ENCODE data around the gene HSP90AB1.
A peak's percentile ranks its signal among the peaks of the same experiment; 100 is the strongest.

The HSP90AB1 gene

GRCh38 chr6:44235891-44236516 lies 10.9 kb upstream of the HSP90AB1 start:
- DNase-seq (ENCODE audit: low read depth) = no peak

GRCh38 chr6:44237021-44237812 lies 9.7 kb upstream of the HSP90AB1 start:
- peak; percentile 44 for DNase-seq (ENCODE audit: low read depth)

DNA sequence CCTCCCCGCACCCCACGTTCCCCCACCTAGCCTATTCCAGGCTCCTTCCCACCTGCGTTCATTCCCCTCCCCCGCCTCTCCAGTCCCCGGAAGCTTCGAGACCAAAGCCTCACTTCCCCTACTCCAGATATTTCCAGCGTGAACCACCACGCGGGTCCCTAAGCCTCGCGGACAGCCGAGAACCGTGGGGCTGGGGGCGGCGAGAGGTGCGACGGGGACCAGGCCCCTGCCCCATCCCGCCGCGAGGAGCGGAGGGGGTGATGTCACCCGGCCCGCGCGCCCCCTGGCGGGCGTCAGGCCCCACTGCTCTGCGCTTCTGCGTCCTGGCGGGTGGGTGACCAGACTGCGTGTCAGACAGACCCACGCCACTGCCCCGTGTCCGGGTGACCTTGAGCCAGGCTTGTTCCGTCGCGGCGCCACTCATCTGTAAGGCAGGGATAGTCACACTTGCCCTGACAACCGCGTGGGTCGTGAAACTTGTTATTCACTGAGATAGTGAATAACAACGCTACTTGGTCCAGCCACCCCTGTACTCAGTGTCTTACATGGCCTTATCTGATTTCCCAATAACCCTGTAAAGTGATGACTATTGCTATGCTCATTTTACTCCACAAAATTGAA lies 9.0 kb upstream of the HSP90AB1 start:
- DNase-seq (ENCODE audit: low read depth) = peak; percentile 77

DNA sequence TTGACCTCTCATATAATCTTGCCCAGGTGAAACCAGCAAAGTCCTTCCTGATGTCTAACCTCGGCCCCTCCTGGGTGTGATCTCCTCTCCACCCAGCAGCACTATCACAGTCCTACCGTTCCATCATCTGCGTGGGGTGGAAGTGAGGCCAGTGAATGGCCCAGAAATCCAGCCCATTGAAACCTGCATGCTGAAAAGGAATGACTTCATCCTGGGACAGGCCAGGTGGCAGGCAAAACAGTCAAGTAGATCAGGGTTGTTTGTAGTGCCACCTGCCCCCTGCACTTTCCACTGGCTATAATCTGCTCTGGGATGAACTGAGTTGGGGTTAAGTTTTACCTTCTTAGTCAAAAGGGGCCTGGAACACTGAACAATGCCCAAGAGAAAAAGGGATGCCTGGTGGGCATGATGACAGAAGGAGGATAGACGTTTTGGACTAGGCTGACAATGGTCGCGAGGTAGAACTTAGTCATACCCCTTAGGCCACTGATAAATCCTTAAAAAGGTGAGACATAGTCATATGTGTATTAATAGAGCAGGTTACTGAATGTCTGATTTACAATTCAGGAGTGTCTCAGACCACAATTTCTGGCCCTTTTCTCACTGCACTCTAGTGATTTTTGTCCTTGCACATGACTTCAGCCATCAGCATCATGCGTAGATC lies 8.1 kb upstream of the HSP90AB1 start:
- no peak for DNase-seq (ENCODE audit: low read depth)

DNA sequence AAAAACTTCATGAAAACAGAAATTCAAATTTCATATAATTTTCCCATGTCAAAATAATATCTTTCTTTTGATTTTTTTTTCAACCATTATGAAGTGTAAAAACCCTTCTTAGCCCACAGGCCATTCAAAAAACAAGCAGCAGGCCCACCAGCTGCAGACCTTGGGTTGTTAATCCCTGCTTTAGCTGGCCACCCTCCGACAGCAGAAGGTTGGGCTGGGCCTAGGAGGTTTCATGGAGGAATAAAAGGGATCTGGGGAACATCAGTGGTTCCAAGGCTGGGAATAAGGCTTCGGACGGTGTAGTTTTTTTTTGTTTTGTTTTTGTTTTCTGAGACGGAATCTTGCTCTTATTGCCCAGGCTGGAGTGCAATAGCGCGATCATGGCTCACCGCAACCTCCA lies 3.6 kb upstream of the HSP90AB1 start:
- no peak for DNase-seq (ENCODE audit: low read depth)

- no peak for DNase-seq (ENCODE audit: low read depth)
Observed at GRCh38 chr6:44245391-44245911, 1.4 kb upstream of the HSP90AB1 start.

GRCh38 chr6:44245912-44246662 lies 814 bp upstream of the HSP90AB1 start:
- peak; percentile 80 for DNase-seq (ENCODE audit: low read depth)

GRCh38 chr6:44247338-44248302 lies 719 bp downstream of the HSP90AB1 start:
- peak; percentile 87 for DNase-seq (ENCODE audit: low read depth)

- DNase-seq (ENCODE audit: low read depth) = no peak
Observed at GRCh38 chr6:44248579-44248978, 1.7 kb downstream of the HSP90AB1 start.

GRCh38 chr6:44249082-44249748 lies 2.3 kb downstream of the HSP90AB1 start:
- no peak for DNase-seq (ENCODE audit: low read depth)

DNA sequence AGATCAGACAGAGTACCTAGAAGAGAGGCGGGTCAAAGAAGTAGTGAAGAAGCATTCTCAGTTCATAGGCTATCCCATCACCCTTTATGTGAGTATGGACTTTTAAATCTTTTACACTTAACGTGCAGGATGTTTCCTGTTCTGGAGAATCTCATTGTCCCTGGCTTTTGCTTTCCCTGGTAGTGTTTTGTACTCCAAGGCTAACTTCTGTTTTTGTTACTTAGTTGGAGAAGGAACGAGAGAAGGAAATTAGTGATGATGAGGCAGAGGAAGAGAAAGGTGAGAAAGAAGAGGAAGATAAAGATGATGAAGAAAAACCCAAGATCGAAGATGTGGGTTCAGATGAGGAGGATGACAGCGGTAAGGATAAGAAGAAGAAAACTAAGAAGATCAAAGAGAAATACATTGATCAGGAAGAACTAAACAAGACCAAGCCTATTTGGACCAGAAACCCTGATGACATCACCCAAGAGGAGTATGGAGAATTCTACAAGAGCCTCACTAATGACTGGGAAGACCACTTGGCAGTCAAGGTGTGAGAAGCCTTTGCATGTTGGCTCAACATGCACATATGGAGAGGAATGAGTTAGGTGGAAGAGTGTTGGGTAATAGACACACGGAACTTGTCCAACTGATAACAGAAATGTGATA lies 3.3 kb downstream of the HSP90AB1 start:
- no peak for DNase-seq (ENCODE audit: low read depth)

DNA sequence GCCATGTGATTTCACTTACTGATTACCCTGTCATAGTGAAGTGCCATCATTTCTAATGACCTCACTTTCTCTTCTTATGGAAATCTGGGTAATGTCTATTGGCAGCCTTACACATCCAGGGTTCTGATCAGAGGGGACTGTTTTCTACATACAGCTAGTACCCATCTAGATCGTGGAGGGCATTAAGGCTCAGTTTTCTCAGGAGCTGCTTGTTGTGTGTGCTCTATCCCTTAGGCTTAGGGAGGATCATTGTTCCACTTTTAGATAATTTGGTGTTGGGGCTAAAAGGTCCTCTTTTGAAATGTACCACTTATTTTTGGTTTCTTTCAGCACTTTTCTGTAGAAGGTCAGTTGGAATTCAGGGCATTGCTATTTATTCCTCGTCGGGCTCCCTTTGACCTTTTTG lies 3.8 kb downstream of the HSP90AB1 start:
- no peak for DNase-seq (ENCODE audit: low read depth)

DNA sequence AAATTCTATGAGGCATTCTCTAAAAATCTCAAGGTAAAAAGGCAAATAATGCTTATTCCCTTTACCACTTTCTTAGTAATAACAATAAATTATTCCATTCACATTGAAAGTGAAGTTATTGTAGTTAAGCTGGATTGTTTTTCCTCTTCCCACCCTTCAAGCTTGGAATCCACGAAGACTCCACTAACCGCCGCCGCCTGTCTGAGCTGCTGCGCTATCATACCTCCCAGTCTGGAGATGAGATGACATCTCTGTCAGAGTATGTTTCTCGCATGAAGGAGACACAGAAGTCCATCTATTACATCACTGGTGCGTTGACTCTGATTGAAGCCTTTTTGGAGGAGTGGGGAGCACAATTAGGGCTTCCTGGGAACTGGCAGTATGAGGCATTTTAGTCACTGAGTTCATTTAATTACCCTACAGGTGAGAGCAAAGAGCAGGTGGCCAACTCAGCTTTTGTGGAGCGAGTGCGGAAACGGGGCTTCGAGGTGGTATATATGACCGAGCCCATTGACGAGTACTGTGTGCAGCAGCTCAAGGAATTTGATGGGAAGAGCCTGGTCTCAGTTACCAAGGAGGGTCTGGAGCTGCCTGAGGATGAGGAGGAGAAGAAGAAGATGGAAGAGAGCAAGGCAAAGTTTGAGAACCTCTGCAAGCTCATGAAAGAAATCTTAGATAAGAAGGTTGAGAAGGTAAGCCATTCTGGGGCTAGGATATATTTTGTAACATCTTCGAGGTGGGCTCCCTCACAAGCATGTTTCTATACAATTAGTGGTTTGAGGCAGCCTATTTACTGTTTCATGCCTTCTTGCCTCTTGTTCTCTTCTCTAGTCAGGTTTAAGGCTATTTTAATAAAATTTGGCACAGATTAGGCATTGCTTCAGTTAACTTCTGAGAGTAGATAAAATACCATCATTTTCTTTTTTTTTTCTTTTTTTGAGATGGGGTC lies 4.9 kb downstream of the HSP90AB1 start:
- no peak for DNase-seq (ENCODE audit: low read depth)

DNA sequence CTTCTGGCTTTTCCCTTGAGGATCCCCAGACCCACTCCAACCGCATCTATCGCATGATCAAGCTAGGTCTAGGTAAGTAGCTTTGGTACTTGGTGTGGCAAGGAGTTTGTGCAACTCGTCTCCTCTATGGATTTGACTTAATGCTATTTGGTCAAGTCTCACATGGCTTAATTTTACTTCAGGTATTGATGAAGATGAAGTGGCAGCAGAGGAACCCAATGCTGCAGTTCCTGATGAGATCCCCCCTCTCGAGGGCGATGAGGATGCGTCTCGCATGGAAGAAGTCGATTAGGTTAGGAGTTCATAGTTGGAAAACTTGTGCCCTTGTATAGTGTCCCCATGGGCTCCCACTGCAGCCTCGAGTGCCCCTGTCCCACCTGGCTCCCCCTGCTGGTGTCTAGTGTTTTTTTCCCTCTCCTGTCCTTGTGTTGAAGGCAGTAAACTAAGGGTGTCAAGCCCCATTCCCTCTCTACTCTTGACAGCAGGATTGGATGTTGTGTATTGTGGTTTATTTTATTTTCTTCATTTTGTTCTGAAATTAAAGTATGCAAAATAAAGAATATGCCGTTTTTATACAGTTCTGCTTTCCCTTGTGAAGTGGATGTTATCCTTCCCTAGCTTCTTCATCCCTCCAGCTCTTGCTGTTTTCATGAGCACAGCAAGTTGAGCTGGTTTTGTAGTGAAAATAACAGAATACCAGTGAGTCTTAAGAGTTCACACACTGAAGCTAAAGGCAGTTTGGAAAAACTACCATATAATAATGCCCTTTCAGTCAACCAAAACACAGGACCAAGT lies 6.6 kb downstream of the HSP90AB1 start:
- peak; percentile 47 for DNase-seq (ENCODE audit: low read depth)

GRCh38 chr6:44254191-44255104 lies 7.5 kb downstream of the HSP90AB1 start:
- DNase-seq (ENCODE audit: low read depth) = no peak

DNA sequence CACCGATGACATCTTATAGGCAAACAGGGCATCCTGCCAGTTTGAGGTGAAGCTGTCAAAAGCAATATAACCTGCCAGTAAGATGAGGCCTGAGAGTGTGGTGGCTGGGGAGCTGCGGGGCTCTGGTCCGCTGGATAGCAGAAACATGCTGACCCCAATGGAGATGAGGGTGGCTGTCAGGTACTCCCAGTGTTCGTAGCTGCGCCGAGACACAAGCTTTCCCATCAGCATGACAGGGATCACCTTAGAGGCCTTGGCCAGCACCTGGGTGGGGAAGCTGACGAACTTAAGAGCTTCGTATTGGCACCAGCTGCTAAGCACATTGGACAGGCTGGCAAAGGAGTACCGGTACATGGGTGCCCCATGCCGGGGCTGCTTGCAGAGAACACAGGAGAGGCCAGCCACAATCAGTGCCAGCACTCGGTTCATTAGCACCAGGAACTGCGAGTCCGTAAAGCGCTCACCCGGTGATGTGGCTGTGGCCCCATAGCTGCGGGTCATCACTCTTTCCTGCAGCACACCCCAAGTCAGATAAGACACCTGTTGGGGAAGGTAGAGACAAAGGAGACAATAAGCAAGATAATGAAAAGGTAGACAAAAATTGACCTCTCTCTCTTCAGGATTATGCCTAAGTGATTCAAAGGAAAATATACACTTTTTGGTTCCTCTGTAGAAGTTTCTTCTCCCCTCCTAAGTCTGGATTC lies 8.4 kb downstream of the HSP90AB1 start:
- no peak for DNase-seq (ENCODE audit: low read depth)
